HCT116 (cell line): Measurements from ENCODE around the gene UBASH3B. TPM values are rescaled to one million over a fixed set of nuclear protein-coding genes. Genes with fewer than 3 reads are reported as not detected.

ENCODE experiments used
- ATAC-seq: fragments of 200-7000 bp; cut with Tn5 transposase; 2 replicates; pipeline ENCODE4 v1.9.1; 2020; ENCODE audit warnings: mild to moderate bottlenecking, moderate library complexity
- BruUV-seq: library from RNA; stranded (reverse); fragments of 400-500 nt; replicated peaks from 2 replicates; lab custom pipeline; 2021; lab: Mats Ljungman, UMichigan
- CTCF ChIA-PET: fragments of 300-600 bp; sonication (Branson Sonifier 250); formaldehyde crosslinking; loops from one replicate; lab custom pipeline; 2021; ENCODE audit warnings: antibody characterized with exemption; lab: Charles Lee
- POLR2A ChIA-PET: fragments of 300-600, 350-600 bp; sonication (Branson Sonifier 250); formaldehyde crosslinking; loops from one replicate; lab custom pipeline; 2021; ENCODE audit warnings: antibody characterized with exemption; lab: Charles Lee
- RAD21 ChIA-PET, 2 experiments: fragments of 300-600 bp; sonication (Branson Sonifier 250); formaldehyde crosslinking; loops; one replicate each; lab custom pipeline; 2023; ENCODE audit warnings: low total read pairs in 2 of 2; ENCODE audit not compliant: uncharacterized antibody in 2 of 2, unreplicated experiment in 2 of 2, low non-redundant PET in 1 of 2; lab: Charles Lee
- DNase-seq: peaks from one replicate; pipeline ENCODE4 v3.0.0-alpha.2; 2010; ENCODE audit warnings: low read depth, low spot score
- H2AFZ ChIP-seq: fragments of 200-600 bp; shearing (Covaris generic), sonication (generic); 2 replicates; pipeline ENCODE4 v1.6.1; 2017; ENCODE audit warnings: low read depth, mixed run types, mixed read lengths, antibody characterized with exemption, low read length; ENCODE audit not compliant: poor library complexity, severe bottlenecking
- H3K27ac ChIP-seq: 2 replicates; pipeline ENCODE4 v1.5.1; 2012; ENCODE audit warnings: low read depth, low read length
- H3K27me3 ChIP-seq: fragments of 200-600 bp; sonication (generic); 2 replicates; pipeline ENCODE4 v1.6.1; 2016; ENCODE audit warnings: mixed run types, low read length, mixed read lengths; ENCODE audit not compliant: insufficient read depth
- H3K36me3 ChIP-seq, 2 experiments: fragments of 200-500 bp in 1 of 2; fragments of 200-600 bp in 1 of 2; sonication (Bioruptor generic) in 1 of 2; sonication (generic) in 1 of 2; 2 replicates each; pipeline versions ENCODE4 v1.5.1 to v1.6.1; 2014 to 2016; ENCODE audit warnings: low read length in 2 of 2, inconsistent platforms in 1 of 2, mixed read lengths in 1 of 2, mixed run types in 1 of 2; ENCODE audit not compliant: insufficient read depth in 2 of 2, control insufficient read depth in 1 of 2
- H3K4me1 ChIP-seq, 2 experiments: fragments of 200-600 bp in 1 of 2; sonication (generic) in 1 of 2; 2 replicates each; pipeline versions ENCODE4 v1.5.1 to v1.6.1; 2012 to 2017; ENCODE audit warnings: low read length in 2 of 2, inconsistent platforms in 1 of 2, mild to moderate bottlenecking in 1 of 2, mixed read lengths in 1 of 2, mixed run types in 1 of 2, moderate library complexity in 1 of 2; ENCODE audit not compliant: insufficient read depth in 2 of 2, control insufficient read depth in 1 of 2
- H3K4me2 ChIP-seq: fragments of 200-600 bp; sonication (generic); 2 replicates; pipeline ENCODE4 v1.6.1; 2017; ENCODE audit warnings: mixed run types, low read length, mixed read lengths
- H3K4me3 ChIP-seq, 2 experiments: fragments of 200-600 bp in 1 of 2; sonication (generic) in 1 of 2; replicated peaks in 1 of 2; 2 replicates each; pipeline ENCODE4 v1.5.1; 2011 to 2016; ENCODE audit warnings: low read length in 2 of 2, control low read depth in 1 of 2, low read depth in 1 of 2, mild to moderate bottlenecking in 1 of 2, mixed read lengths in 1 of 2, mixed run types in 1 of 2
- H3K79me2 ChIP-seq: fragments of 200-600 bp; sonication (generic); 2 replicates; pipeline ENCODE4 v1.6.1; 2017; ENCODE audit warnings: mild to moderate bottlenecking, mixed run types, low read length, moderate library complexity, mixed read lengths; ENCODE audit not compliant: insufficient read depth
- H3K9ac ChIP-seq: fragments of 200-600 bp; sonication (generic); 2 replicates; pipeline ENCODE4 v1.6.1; 2016; ENCODE audit warnings: low read length, mixed read lengths
- H3K9me2 ChIP-seq: fragments of 200-600 bp; sonication (generic), shearing (Covaris generic); 2 replicates; pipeline ENCODE4 v1.6.1; 2017; ENCODE audit warnings: mixed run types, mild to moderate bottlenecking, moderate library complexity; ENCODE audit not compliant: insufficient read depth
- H3K9me3 ChIP-seq, 2 experiments: fragments of 200-500 bp in 1 of 2; fragments of 200-600 bp in 1 of 2; sonication (Bioruptor generic) in 1 of 2; sonication (generic) in 1 of 2; 2 replicates each; pipeline ENCODE4 v1.6.1; 2014 to 2017; ENCODE audit warnings: low read length in 2 of 2, mixed read lengths in 2 of 2, inconsistent platforms in 1 of 2, low read depth in 1 of 2, mild to moderate bottlenecking in 1 of 2, mixed run types in 1 of 2, moderate library complexity in 1 of 2; ENCODE audit not compliant: control insufficient read depth in 1 of 2, insufficient read depth in 1 of 2
- H4K20me1 ChIP-seq: fragments of 200-600 bp; sonication (generic), shearing (Covaris generic); 2 replicates; pipeline ENCODE4 v1.6.1; 2017; ENCODE audit warnings: mixed run types, mild to moderate bottlenecking, moderate library complexity; ENCODE audit not compliant: insufficient read depth
- CBX3 ChIP-seq: IDR thresholded peaks from 2 replicates; pipeline ENCODE4 v1.6.1; 2012; ENCODE audit warnings: low read depth
- CEBPB ChIP-seq: IDR thresholded peaks from 2 replicates; pipeline ENCODE4 v1.6.1; 2012; ENCODE audit warnings: low read depth
- ELF1 ChIP-seq: IDR thresholded peaks from 2 replicates; pipeline ENCODE4 v1.6.1; 2012; ENCODE audit warnings: low read depth, borderline replicate concordance
- EZH2 ChIP-seq: fragments of 200-600 bp; sonication (generic); IDR thresholded peaks from 2 replicates; pipeline ENCODE4 v1.6.1; 2017; ENCODE audit warnings: antibody characterized with exemption, mixed run types
- EZH2phosphoT487 ChIP-seq: fragments of 200-600 bp; IDR thresholded peaks from 2 replicates; pipeline ENCODE4 v1.6.1; 2018; ENCODE audit warnings: antibody characterized with exemption, borderline replicate concordance
- FOSL1 ChIP-seq: IDR thresholded peaks from 2 replicates; pipeline ENCODE4 v1.6.1; 2012; ENCODE audit warnings: low read depth
- JUND ChIP-seq: IDR thresholded peaks from 2 replicates; pipeline ENCODE4 v1.6.1; 2012
- POLR2A ChIP-seq: IDR thresholded peaks from 2 replicates; pipeline ENCODE4 v1.7.0; 2011; ENCODE audit warnings: borderline replicate concordance; ENCODE audit not compliant: insufficient read depth, insufficient read length; ENCODE audit errors: extremely low read depth
- RAD21 ChIP-seq: IDR thresholded peaks from 2 replicates; pipeline ENCODE4 v1.6.1; 2012; ENCODE audit warnings: low read depth, mild to moderate bottlenecking
- SIN3A ChIP-seq: IDR thresholded peaks from 2 replicates; pipeline ENCODE4 v1.6.1; 2012; ENCODE audit warnings: low read depth
- SRF ChIP-seq: IDR thresholded peaks from 2 replicates; pipeline ENCODE4 v1.6.1; 2012; ENCODE audit warnings: low read depth
- TCF7L2 ChIP-seq: IDR thresholded peaks from 2 replicates; pipeline ENCODE4 v1.7.0; 2011; ENCODE audit warnings: borderline replicate concordance, inconsistent platforms; ENCODE audit not compliant: insufficient read depth, insufficient read length; ENCODE audit errors: extremely low read depth
- ZFX ChIP-seq: fragments of 450-650 bp; IDR thresholded peaks from 2 replicates; pipeline ENCODE4 v1.6.1; 2017
- ZNF274 ChIP-seq: fragments of 200-500 bp; sonication (Bioruptor generic); IDR thresholded peaks from 2 replicates; pipeline ENCODE4 v1.6.1; 2014; ENCODE audit warnings: mild to moderate bottlenecking, low read depth, low read length, inconsistent platforms
- intact Hi-C: fragments of 100-400 bp; cut with micrococcal nuclease; formaldehyde crosslinking; loops from 2 replicates; pipeline ENCODE4 v1.10.0; 2022
- total RNA-seq: library from RNA; stranded (reverse); gene quantifications from one replicate; pipeline ENCODE4 v1.2.1, GENCODE V29; 2021; ENCODE audit not compliant: unreplicated experiment
- TF ChIP-seq, protein P1 (sequence below): IDR thresholded peaks from 2 replicates; pipeline ENCODE4 v1.6.1; 2011; ENCODE audit warnings: mild to moderate bottlenecking, low read length, moderate library complexity; ENCODE audit not compliant: insufficient replicate concordance; ENCODE audit errors: extremely low read depth
- TF ChIP-seq, protein P2 (sequence below), 3 experiments: fragments of 200-600 bp in 1 of 3; sonication (generic) in 1 of 3; IDR thresholded peaks in 2 of 3; conservative IDR thresholded peaks in 1 of 3; 2 replicates each; pipeline ENCODE4 v1.5.1; 2012 to 2017; ENCODE audit warnings: low read depth in 2 of 3, low read length in 2 of 3, antibody characterized with exemption in 1 of 3, borderline replicate concordance in 1 of 3, control low read depth in 1 of 3, mild to moderate bottlenecking in 1 of 3, mixed read lengths in 1 of 3, mixed run types in 1 of 3, moderate library complexity in 1 of 3; ENCODE audit not compliant: insufficient read depth in 1 of 3
- TF ChIP-seq, protein P3 (sequence below): IDR thresholded peaks from 2 replicates; pipeline ENCODE4 v1.6.1; 2012

Gene UBASH3B
- total RNA-seq, 1 experiment from 2014 or later = 40.3 TPM

DNA sequence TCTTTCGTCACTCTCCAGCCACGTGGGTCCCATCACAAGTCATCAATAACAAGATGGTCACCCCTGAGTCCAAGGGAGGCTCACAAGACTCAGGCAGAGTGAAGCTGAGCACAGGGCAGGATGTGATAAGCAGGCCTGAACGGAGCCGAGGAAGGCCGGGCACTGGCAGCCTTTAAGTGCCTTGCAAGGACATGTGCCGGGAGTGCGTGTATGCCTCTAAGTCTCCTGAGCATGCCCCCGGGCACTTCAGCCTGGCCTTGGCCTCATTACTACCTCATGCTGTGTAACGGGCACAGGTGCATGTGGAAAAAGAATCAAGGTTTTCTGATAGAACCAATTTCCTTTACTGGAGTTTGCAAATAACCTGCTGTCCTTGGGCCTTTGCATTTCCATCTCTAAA is 55.8 kb downstream of the UBASH3B start:
- no peak overlapping the region for H3K4me2 ChIP-seq
- H2AFZ ChIP-seq = no peak overlapping the region
- DNase-seq (no peak), ATAC-seq (no peak)
- H3K9me2 ChIP-seq = no peaks in the 10 kb centered on the region
- ChIA-PET CTCF (no interaction called here), POLR2A (no interaction called here), RAD21 (no interaction called here)
- H3K9me3 ChIP-seq = no peaks in the 10 kb centered on the region
- H3K27me3 ChIP-seq = no peaks in the 10 kb centered on the region
- intact Hi-C loops = no loop called here
- no peaks in the 10 kb centered on the region for H3K36me3 ChIP-seq
- H3K9ac ChIP-seq = no peak overlapping the region
- peaks cover 15% of the 10 kb centered on the region for H3K79me2 ChIP-seq
- no peaks in the 10 kb centered on the region for H4K20me1 ChIP-seq
- H3K4me3 ChIP-seq = no peak overlapping the region
- BruUV-seq = no TSS peak
- TF ChIP-seq EZH2phosphoT487 = no peak
- no peak for TF ChIP-seq RAD21
- TF ChIP-seq SIN3A = no peak
- TF ChIP-seq POLR2A = no peak
- TF ChIP-seq ZNF274 = no peak
- no peak for TF ChIP-seq ZFX
- TF ChIP-seq, protein P1, sequence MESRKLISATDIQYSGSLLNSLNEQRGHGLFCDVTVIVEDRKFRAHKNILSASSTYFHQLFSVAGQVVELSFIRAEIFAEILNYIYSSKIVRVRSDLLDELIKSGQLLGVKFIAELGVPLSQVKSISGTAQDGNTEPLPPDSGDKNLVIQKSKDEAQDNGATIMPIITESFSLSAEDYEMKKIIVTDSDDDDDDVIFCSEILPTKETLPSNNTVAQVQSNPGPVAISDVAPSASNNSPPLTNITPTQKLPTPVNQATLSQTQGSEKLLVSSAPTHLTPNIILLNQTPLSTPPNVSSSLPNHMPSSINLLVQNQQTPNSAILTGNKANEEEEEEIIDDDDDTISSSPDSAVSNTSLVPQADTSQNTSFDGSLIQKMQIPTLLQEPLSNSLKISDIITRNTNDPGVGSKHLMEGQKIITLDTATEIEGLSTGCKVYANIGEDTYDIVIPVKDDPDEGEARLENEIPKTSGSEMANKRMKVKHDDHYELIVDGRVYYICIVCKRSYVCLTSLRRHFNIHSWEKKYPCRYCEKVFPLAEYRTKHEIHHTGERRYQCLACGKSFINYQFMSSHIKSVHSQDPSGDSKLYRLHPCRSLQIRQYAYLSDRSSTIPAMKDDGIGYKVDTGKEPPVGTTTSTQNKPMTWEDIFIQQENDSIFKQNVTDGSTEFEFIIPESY = no peak
- TF ChIP-seq, protein P2, sequence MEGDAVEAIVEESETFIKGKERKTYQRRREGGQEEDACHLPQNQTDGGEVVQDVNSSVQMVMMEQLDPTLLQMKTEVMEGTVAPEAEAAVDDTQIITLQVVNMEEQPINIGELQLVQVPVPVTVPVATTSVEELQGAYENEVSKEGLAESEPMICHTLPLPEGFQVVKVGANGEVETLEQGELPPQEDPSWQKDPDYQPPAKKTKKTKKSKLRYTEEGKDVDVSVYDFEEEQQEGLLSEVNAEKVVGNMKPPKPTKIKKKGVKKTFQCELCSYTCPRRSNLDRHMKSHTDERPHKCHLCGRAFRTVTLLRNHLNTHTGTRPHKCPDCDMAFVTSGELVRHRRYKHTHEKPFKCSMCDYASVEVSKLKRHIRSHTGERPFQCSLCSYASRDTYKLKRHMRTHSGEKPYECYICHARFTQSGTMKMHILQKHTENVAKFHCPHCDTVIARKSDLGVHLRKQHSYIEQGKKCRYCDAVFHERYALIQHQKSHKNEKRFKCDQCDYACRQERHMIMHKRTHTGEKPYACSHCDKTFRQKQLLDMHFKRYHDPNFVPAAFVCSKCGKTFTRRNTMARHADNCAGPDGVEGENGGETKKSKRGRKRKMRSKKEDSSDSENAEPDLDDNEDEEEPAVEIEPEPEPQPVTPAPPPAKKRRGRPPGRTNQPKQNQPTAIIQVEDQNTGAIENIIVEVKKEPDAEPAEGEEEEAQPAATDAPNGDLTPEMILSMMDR (IDR thresholded peaks at IDR 0.05 in 2 of 3, conservative IDR thresholded peaks at IDR 0.05 in 1 of 3; ENCODE audit: borderline replicate concordance in 1 of 3, insufficient read depth in 1 of 3, low read depth in 2 of 3, low read length in 2 of 3) = no peak
- TF ChIP-seq TCF7L2 = no peak
- no peak for TF ChIP-seq ELF1
- TF ChIP-seq SRF = no peak
- no peak for TF ChIP-seq CBX3
- TF ChIP-seq JUND = no peak
- TF ChIP-seq FOSL1 = no peak
- TF ChIP-seq, protein P3, sequence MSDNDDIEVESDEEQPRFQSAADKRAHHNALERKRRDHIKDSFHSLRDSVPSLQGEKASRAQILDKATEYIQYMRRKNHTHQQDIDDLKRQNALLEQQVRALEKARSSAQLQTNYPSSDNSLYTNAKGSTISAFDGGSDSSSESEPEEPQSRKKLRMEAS = no peak
- no peak for TF ChIP-seq CEBPB
- TF ChIP-seq EZH2 = no peak
- peaks cover 17 to 36% of the 10 kb centered on the region in 2 experiments for H3K4me1 ChIP-seq
- no peak overlapping the region for H3K27ac ChIP-seq
